Activated naive CD8-positive, alpha-beta T cell treated with anti-CD3 and anti-CD28 coated beads for 36 hours (primary cell): ENCODE results near the gene TMEM175. TPM values are rescaled to one million over a fixed set of nuclear protein-coding genes. Genes with fewer than 3 reads are reported as not detected.
"Not testable (repeated sequence)": the region's sequence is repeated elsewhere in the genome, so short reads cannot be mapped to it uniquely, and the experiment has no call there.

ENCODE experiments used
- DNase-seq: peaks from one replicate; pipeline ENCODE4 v3.0.0; 2021
- H3K27ac Mint-ChIP-seq: one replicate; pipeline ENCODE4 v1.8.0; 2022; ENCODE audit warnings: mild to moderate bottlenecking, moderate library complexity, mixed read lengths
- H3K27me3 Mint-ChIP-seq: one replicate; pipeline ENCODE4 v1.8.0; 2022; ENCODE audit warnings: mild to moderate bottlenecking, mixed read lengths
- H3K36me3 Mint-ChIP-seq: one replicate; pipeline ENCODE4 v1.8.0; 2021; ENCODE audit warnings: mild to moderate bottlenecking, mixed read lengths
- H3K4me1 Mint-ChIP-seq: one replicate; pipeline ENCODE4 v1.8.0; 2021; ENCODE audit warnings: mixed read lengths
- H3K4me3 Mint-ChIP-seq: one replicate; pipeline ENCODE4 v1.8.0; 2022; ENCODE audit warnings: mild to moderate bottlenecking, moderate library complexity, mixed read lengths
- H3K9me3 Mint-ChIP-seq: one replicate; pipeline ENCODE4 v1.8.0; 2022; ENCODE audit warnings: mixed read lengths
- total RNA-seq, 2 experiments: library from RNA; stranded (reverse); gene quantifications; one replicate each; pipeline ENCODE4 v1.2.3, GENCODE V29; 2021

The TMEM175 gene
- total RNA-seq, 2 experiments from 2014 or later, result 14.4 to 17.6 TPM

DNA sequence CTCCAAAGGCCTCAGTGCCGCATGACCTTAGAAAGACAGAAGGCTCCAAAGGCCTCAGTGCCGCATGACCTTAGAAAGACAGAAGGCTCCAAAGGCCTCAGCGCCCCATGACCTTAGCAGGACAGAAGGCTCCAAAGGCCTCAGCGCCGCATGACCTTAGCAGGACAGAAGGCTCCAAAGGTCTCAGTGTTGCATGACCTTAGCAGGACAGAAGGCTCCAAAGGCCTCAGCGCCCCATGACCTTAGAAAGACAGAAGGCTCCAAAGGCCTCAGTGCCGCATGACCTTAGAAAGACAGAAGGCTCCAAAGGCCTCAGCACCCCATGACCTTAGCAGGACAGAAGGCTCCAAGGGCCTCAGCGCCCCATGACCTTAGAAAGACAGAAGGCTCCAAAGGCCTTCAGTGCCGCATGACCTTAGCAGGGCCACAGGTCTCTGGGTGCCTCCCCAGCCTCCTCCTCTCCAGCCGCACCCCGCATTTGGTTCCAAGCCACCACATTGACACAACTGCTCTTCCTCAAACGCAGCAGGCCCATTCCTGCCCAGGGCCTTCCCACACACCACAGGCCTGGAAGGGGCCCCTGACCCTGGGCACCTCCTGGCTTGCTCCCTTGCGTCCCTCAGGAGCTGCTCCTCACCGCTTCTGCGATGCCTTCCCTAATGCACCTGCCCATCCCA, 13.1 kb upstream of the TMEM175 start:
- not testable (repeated sequence) for DNase-seq, H3K27ac Mint-ChIP-seq, H3K9me3 Mint-ChIP-seq, H3K27me3 Mint-ChIP-seq, H3K4me3 Mint-ChIP-seq
- H3K36me3 Mint-ChIP-seq, result peaks cover 48% of the 10 kb centered on the region
- H3K4me1 Mint-ChIP-seq, result peaks cover 56% of the 10 kb centered on the region

DNA sequence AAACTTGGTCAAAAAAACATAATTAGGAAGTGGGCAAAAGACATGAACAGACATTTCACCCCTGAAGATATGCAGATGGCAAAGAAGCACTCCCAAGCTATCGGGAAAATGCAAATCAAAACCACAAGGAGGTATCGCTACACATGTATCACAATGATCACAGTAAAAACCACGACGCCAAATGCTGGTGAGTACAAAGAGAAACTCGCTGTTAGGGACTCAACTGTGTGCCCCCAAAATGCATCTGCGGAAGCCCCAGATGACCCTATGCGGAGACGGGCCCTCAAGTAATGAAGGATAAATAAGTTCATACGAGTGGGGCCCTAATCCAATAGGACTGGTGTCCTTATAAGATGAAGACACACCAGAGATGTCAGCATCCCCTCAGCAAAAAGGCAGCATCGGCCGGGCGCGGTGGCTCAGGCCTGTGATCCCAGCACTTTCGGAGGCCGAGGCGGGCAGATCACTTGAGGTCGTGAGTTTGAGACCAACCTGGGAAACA, 10.4 kb upstream of the TMEM175 start:
- peak; percentile 20 for DNase-seq
- Mint-ChIP-seq H3K4me1 (peaks cover 58% of the 10 kb centered on the region), H3K4me3 (peak overlapping the region; percentile 42), H3K9me3 (peaks cover 9% of the 10 kb centered on the region), H3K27me3 (no peaks in the 10 kb centered on the region), H3K36me3 (peaks cover 45% of the 10 kb centered on the region), H3K27ac (peak overlapping the region; percentile 79)

- peaks cover 56% of the 10 kb centered on the region for H3K4me1 Mint-ChIP-seq
- peak overlapping the region; percentile 2 for H3K4me3 Mint-ChIP-seq
Measured at GRCh38 chr4:924107-925096, 7.9 kb upstream of the TMEM175 start.

GRCh38 chr4:925171-925570, 7.1 kb upstream of the TMEM175 start:
- peaks cover 25% of the 10 kb centered on the region for H3K36me3 Mint-ChIP-seq
- H3K4me1 Mint-ChIP-seq, result peaks cover 55% of the 10 kb centered on the region
- peak overlapping the region; percentile 73 for H3K27ac Mint-ChIP-seq
- no peak overlapping the region for H3K4me3 Mint-ChIP-seq
- H3K9me3 Mint-ChIP-seq, result peaks cover 2% of the 10 kb centered on the region
- no peaks in the 10 kb centered on the region for H3K27me3 Mint-ChIP-seq
- DNase-seq, result no peak

More at GRCh38 chr4:924107-925096, 7.9 kb upstream of the TMEM175 start:
- peak overlapping the region; percentile 73 for H3K27ac Mint-ChIP-seq
- H3K27me3 Mint-ChIP-seq, result no peaks in the 10 kb centered on the region
- peaks cover 32% of the 10 kb centered on the region for H3K36me3 Mint-ChIP-seq
- H3K9me3 Mint-ChIP-seq, result peaks cover 5% of the 10 kb centered on the region
- DNase-seq, result peak; percentile 45

- H3K36me3 Mint-ChIP-seq, result peaks cover 21% of the 10 kb centered on the region
- peaks cover 62% of the 10 kb centered on the region for H3K4me1 Mint-ChIP-seq
- no peak overlapping the region for H3K27ac Mint-ChIP-seq
- DNase-seq, result no peak
- H3K9me3 Mint-ChIP-seq, result peaks cover 2% of the 10 kb centered on the region
- no peaks in the 10 kb centered on the region for H3K27me3 Mint-ChIP-seq
- no peak overlapping the region for H3K4me3 Mint-ChIP-seq
Measured at GRCh38 chr4:925771-926500, 6.3 kb upstream of the TMEM175 start.

- DNase-seq, result no peak
- peaks cover 59% of the 10 kb centered on the region for H3K4me1 Mint-ChIP-seq
Measured at GRCh38 chr4:926538-926937, 5.7 kb upstream of the TMEM175 start.

GRCh38 chr4:927566-927965, 4.7 kb upstream of the TMEM175 start:
- not testable (repeated sequence) for H3K4me3 Mint-ChIP-seq, H3K27ac Mint-ChIP-seq, H3K36me3 Mint-ChIP-seq, H3K27me3 Mint-ChIP-seq, H3K9me3 Mint-ChIP-seq, DNase-seq
- H3K4me1 Mint-ChIP-seq, result peaks cover 49% of the 10 kb centered on the region

More at GRCh38 chr4:926538-926937, 5.7 kb upstream of the TMEM175 start:
- Mint-ChIP-seq H3K9me3 (no peaks in the 10 kb centered on the region), H3K27ac (no peak overlapping the region), H3K27me3 (no peaks in the 10 kb centered on the region), H3K4me3 (no peak overlapping the region), H3K36me3 (peaks cover 16% of the 10 kb centered on the region)

GRCh38 chr4:929096-929765, 3.0 kb upstream of the TMEM175 start:
- no peaks in the 10 kb centered on the region for H3K9me3 Mint-ChIP-seq
- no peak overlapping the region for H3K4me3 Mint-ChIP-seq
- no peaks in the 10 kb centered on the region for H3K27me3 Mint-ChIP-seq
- H3K4me1 Mint-ChIP-seq, result peaks cover 46% of the 10 kb centered on the region
- peaks cover 3% of the 10 kb centered on the region for H3K36me3 Mint-ChIP-seq
- no peak for DNase-seq
- H3K27ac Mint-ChIP-seq, result peak overlapping the region; percentile 48

DNA sequence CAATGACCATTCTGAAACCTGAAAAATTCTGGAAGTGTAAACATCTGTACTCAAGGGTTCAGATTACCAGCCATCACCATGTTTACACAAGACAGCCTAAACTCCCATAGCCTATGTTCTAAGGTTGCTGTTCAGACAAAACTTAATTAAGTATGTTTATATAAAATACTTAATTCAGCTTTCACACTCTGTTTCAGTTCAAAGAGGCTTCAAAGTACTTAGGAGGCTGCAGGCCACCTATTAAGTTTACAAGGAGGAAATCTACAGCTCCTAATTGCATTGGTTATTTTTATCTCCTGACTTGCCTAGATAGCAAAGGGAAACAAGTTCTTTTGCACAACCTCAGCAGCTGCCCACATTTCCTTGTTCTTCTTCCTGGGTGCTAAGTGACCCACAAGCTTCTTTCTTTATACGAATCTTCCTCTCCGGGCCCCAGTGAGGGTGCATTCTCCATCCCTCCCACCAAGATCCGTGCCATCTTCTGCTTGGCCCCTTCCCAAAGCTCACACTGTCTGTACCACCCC, 2.2 kb upstream of the TMEM175 start:
- H3K4me3 Mint-ChIP-seq, result peak overlapping the region; percentile 94
- no peaks in the 10 kb centered on the region for H3K36me3 Mint-ChIP-seq
- no peak for DNase-seq
- H3K4me1 Mint-ChIP-seq, result peaks cover 43% of the 10 kb centered on the region
- H3K27ac Mint-ChIP-seq, result peak overlapping the region; percentile 96
- H3K9me3 Mint-ChIP-seq, result no peaks in the 10 kb centered on the region
- H3K27me3 Mint-ChIP-seq, result no peaks in the 10 kb centered on the region

GRCh38 chr4:930827-931193, 1.4 kb upstream of the TMEM175 start:
- Mint-ChIP-seq H3K27me3 (no peaks in the 10 kb centered on the region), H3K9me3 (no peaks in the 10 kb centered on the region), H3K4me3 (peak overlapping the region; percentile 94), H3K27ac (peak overlapping the region; percentile 96), H3K4me1 (peaks cover 43% of the 10 kb centered on the region), H3K36me3 (no peaks in the 10 kb centered on the region)
- no peak for DNase-seq

DNA sequence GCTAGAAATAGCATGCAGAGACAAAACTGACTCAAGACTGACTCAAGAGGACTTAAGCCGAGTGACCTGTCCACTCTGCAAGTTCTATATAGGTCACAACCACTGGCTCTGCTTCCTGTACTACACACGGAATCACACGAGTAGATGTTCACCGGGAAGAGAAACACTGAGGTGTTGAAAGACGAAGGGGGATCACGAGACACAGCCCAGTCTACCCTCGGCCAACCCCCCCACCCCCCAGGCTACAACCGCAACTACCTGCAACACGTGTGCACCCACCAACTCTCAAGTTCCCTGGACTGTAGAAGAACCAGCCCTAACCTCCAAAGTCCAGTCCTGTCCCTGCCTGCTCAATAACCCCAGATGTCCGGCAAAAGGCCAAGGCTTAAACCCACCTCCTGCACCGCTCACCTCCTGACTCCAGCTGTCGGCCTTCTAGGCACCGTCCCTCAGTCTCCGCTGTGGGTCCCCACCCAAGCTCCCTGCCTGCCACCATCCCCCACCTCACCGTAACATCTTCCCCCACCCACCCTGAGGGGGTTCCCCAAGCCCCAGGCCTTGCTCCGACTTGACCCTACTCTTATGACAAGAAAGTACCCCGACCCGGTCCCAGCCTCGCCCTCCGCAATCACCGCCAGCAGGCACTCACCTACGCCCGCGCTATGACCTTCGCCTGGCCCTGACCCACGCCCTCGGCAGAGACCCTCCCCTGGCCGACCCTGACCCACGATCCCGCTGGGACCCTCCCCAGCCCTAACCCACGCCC, 883 bp upstream of the TMEM175 start:
- H3K36me3 Mint-ChIP-seq, result no peaks in the 10 kb centered on the region
- peak overlapping the region; percentile 96 for H3K27ac Mint-ChIP-seq
- H3K4me1 Mint-ChIP-seq, result peaks cover 43% of the 10 kb centered on the region
- no peaks in the 10 kb centered on the region for H3K27me3 Mint-ChIP-seq
- DNase-seq, result peak; percentile 11
- H3K4me3 Mint-ChIP-seq, result peak overlapping the region; percentile 94
- no peaks in the 10 kb centered on the region for H3K9me3 Mint-ChIP-seq

GRCh38 chr4:932713-933070, 432 bp downstream of the TMEM175 start:
- Mint-ChIP-seq H3K27me3 (no peaks in the 10 kb centered on the region), H3K9me3 (no peaks in the 10 kb centered on the region), H3K27ac (peak overlapping the region; percentile 96), H3K36me3 (no peaks in the 10 kb centered on the region), H3K4me3 (peak overlapping the region; percentile 94), H3K4me1 (peaks cover 46% of the 10 kb centered on the region)
- DNase-seq, result no peak

DNA sequence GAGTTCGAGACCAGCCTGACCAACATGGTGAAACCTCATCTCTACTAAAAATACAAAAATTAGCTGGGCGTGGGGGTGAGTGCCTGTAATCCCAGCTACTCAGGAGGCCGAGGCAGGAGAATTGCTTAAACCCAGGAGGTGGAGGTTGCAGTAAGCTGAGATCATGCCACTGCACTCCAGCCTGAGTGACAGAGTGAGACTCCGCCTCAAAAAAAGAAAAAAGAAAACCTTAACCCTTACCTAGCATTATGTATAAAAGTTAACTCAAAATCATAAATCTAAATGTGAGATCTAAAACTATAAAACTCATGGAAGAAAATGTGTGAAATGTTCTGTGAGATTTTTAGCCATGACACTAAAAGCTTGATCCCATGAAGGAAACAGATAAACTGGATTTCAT, 7.2 kb downstream of the TMEM175 start:
- not testable (repeated sequence) for H3K4me3 Mint-ChIP-seq, H3K27ac Mint-ChIP-seq, H3K36me3 Mint-ChIP-seq, H3K9me3 Mint-ChIP-seq, H3K27me3 Mint-ChIP-seq, DNase-seq
- peaks cover 19% of the 10 kb centered on the region for H3K4me1 Mint-ChIP-seq
